SK-N-SH treated with all-trans-retinoic acid at 6 μM for 48 hours (cell line): ENCODE results near the gene ZBTB7C.

Experiments
- ATAC-seq: fragments of 200-7000 bp; cut with Tn5 transposase; 3 replicates; pipeline ENCODE4 v1.9.1; 2020; ENCODE audit warnings: mild to moderate bottlenecking, moderate library complexity
- ARNTL ChIP-seq: fragments of 450-650 bp; formaldehyde crosslinking; IDR thresholded peaks from 2 replicates; pipeline ENCODE4 v1.5.0; 2020; ENCODE audit warnings: low read depth, mild to moderate bottlenecking, moderate library complexity, borderline replicate concordance
- BACH2 ChIP-seq: fragments of 250-450 bp; sonication (Bioruptor Pico); IDR thresholded peaks from 2 replicates; pipeline ENCODE4 v1.9.0; 2021; ENCODE audit warnings: mild to moderate bottlenecking, borderline replicate concordance
- CSDC2 ChIP-seq: fragments of 250-450 bp; sonication (Bioruptor Pico); IDR thresholded peaks from 2 replicates; pipeline ENCODE4 v1.5.0; 2020; ENCODE audit warnings: mild to moderate bottlenecking, moderate library complexity
- ESRRG ChIP-seq: fragments of 250-450 bp; sonication (Bioruptor Pico); IDR thresholded peaks from 2 replicates; pipeline ENCODE4 v1.6.1; 2021; ENCODE audit warnings: mild to moderate bottlenecking
- GLIS3 ChIP-seq: fragments of 250-450 bp; sonication (Bioruptor Pico); IDR thresholded peaks from 2 replicates; pipeline ENCODE4 v1.5.0; 2020; ENCODE audit warnings: mild to moderate bottlenecking, moderate library complexity
- ISL1 ChIP-seq: fragments of 250-450 bp; sonication (Bioruptor Pico); IDR thresholded peaks from 2 replicates; pipeline ENCODE4 v2.1.2; 2022; ENCODE audit warnings: mild to moderate bottlenecking, moderate library complexity
- OSR1 ChIP-seq: fragments of 250-450 bp; sonication (Bioruptor Pico); IDR thresholded peaks from 2 replicates; pipeline ENCODE4 v1.8.0; 2022; ENCODE audit warnings: moderate library complexity, mild to moderate bottlenecking, inconsistent platforms
- PPARA ChIP-seq: fragments of 250-450 bp; sonication (Bioruptor Pico); IDR thresholded peaks from 2 replicates; pipeline ENCODE4 v1.5.0; 2020; ENCODE audit warnings: mild to moderate bottlenecking, borderline replicate concordance
- RARB ChIP-seq: fragments of 250-450 bp; sonication (Bioruptor Pico); IDR thresholded peaks from 2 replicates; pipeline ENCODE4 v1.8.0; 2021; ENCODE audit warnings: mild to moderate bottlenecking, moderate library complexity
- SNAI2 ChIP-seq: fragments of 250-450 bp; sonication (Bioruptor Pico); IDR thresholded peaks from 2 replicates; pipeline ENCODE4 v1.5.0; 2020; ENCODE audit warnings: mild to moderate bottlenecking, moderate library complexity
- TCF4 ChIP-seq: fragments of 250-450 bp; sonication (Bioruptor Pico); IDR thresholded peaks from 2 replicates; pipeline ENCODE4 v1.8.0; 2021; ENCODE audit warnings: mild to moderate bottlenecking, moderate library complexity, borderline replicate concordance
- TOX ChIP-seq: fragments of 250-450 bp; sonication (Bioruptor Pico); IDR thresholded peaks from 2 replicates; pipeline ENCODE4 v1.8.0; 2021; ENCODE audit warnings: mild to moderate bottlenecking, moderate library complexity, borderline replicate concordance
- ZC3H10 ChIP-seq: fragments of 250-450 bp; sonication (Bioruptor Pico); IDR thresholded peaks from 2 replicates; pipeline ENCODE4 v1.5.1; 2021; ENCODE audit warnings: mild to moderate bottlenecking, moderate library complexity
- ZFP3 ChIP-seq: fragments of 250-450 bp; sonication (Bioruptor Pico); IDR thresholded peaks from 2 replicates; pipeline ENCODE4 v1.5.0; 2020; ENCODE audit warnings: mild to moderate bottlenecking, moderate library complexity
- ZFP30 ChIP-seq: fragments of 450-650 bp; formaldehyde crosslinking; IDR thresholded peaks from 2 replicates; pipeline ENCODE4 v1.5.0; 2022; ENCODE audit warnings: mild to moderate bottlenecking, moderate library complexity
- ZNF565 ChIP-seq: fragments of 450-650 bp; formaldehyde crosslinking; conservative IDR thresholded peaks from 2 replicates; pipeline ENCODE4 v1.5.0; 2020; ENCODE audit warnings: low read depth, mild to moderate bottlenecking, moderate library complexity
- ZNF70 ChIP-seq: fragments of 450-650 bp; formaldehyde crosslinking; IDR thresholded peaks from 2 replicates; pipeline ENCODE4 v1.5.0; 2020; ENCODE audit warnings: mild to moderate bottlenecking, moderate library complexity
- ZNF8 ChIP-seq: fragments of 450-650 bp; formaldehyde crosslinking; IDR thresholded peaks from 2 replicates; pipeline ENCODE4 v1.5.0; 2020; ENCODE audit warnings: mild to moderate bottlenecking, moderate library complexity
- TF ChIP-seq, protein P1 (sequence below): fragments of 250-450 bp; sonication (Bioruptor Pico); IDR thresholded peaks from 2 replicates; pipeline ENCODE4 v1.5.1; 2020; ENCODE audit warnings: low read depth, mild to moderate bottlenecking, moderate library complexity
- TF ChIP-seq, protein P2 (sequence below): fragments of 250-450 bp; sonication (Bioruptor Pico); IDR thresholded peaks from 2 replicates; pipeline ENCODE4 v1.5.1; 2021; ENCODE audit warnings: mild to moderate bottlenecking, moderate library complexity
- TF ChIP-seq, protein P3 (sequence below): fragments of 250-450 bp; sonication (Bioruptor Pico); IDR thresholded peaks from 2 replicates; pipeline ENCODE4 v1.8.0; 2021; ENCODE audit warnings: low read depth, mild to moderate bottlenecking, moderate library complexity, borderline replicate concordance
- TF ChIP-seq, protein P4 (sequence below): fragments of 250-450 bp; sonication (Bioruptor Pico); IDR thresholded peaks from 2 replicates; pipeline ENCODE4 v1.8.0; 2020; ENCODE audit warnings: mild to moderate bottlenecking, moderate library complexity, borderline replicate concordance

The ZBTB7C gene

DNA sequence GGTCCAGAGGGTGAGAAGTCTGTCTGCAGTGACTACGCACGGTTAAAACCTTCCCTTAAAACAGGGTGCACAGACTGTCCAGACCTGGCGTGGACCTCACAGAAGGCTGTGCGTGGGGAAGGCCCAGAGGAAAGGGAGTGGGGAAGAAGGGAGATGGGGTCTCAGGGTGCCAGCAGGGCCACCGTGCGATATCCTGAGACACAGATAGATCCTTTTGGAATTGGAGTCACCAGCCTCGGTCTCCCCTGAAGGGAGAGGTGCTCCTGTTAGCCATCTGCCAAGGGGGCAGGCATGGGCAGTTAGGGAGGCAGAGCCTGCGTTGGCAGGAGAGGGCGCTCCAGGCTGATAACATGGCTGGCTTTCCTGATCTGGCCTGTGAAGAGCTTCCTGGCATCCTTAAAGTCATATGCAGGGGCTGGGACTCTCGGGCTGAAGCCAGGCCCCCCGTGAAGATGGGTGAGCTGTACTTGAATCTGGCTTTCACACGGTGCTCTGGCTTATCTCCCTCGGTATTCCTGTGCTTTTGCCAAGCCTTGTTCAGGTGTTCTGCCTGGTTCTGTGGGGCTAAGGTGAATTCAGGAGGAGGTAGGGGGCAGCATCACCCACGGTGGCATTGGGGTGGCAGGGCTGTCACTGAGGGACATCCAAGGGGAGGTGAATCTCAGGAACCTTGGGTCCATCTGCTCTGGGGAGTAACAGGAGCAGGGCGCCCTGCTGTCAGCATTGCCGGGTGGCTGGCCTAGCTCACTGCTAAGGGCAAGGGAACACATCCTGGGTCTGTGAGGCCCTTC, 371.5 kb downstream of the ZBTB7C start:
- ATAC-seq = peak; percentile 75

DNA sequence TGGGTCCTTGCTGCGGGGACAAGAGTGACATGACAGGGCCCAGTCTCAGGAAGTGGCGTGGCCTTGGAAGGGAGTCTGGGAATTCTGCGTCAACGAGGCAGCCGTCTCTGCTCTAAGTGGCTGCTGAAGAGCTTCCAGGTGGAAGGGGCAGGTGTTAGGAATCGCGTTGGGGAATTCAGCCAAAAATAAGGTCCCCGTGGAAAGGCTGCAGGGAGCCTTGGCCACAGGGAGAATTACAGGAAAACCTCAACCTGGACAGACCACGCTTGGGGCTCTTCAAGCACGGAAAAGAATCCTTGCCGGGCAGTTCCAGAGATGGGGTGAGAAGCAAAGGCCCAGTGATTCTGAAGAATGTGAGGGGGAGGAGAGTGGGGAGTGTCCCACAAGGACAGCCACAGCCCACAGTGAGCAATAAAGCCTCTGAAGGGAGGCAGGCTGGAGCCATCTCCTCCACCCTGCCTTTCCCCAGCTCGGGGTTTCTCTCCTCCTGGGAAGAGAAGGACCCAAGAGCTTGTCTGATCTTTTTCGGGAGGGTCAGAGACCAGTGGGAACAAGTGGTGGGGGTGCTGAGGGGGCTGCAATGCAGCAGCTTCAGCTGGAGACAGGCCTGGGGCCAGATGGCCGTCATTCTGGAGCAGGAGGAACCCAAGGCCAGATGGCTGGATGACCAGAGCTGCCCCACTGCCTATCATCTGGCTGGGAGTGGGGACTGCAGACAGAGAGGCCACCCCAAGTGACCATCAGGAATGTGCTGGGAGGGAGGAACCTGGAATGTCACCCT, 372.4 kb downstream of the ZBTB7C start:
- TF ChIP-seq ZNF565 = no peak
- TF ChIP-seq PPARA = no peak
- no peak for TF ChIP-seq TOX
- TF ChIP-seq ZNF8 (CRISPR knock-in tag) = no peak
- TF ChIP-seq, protein P1, sequence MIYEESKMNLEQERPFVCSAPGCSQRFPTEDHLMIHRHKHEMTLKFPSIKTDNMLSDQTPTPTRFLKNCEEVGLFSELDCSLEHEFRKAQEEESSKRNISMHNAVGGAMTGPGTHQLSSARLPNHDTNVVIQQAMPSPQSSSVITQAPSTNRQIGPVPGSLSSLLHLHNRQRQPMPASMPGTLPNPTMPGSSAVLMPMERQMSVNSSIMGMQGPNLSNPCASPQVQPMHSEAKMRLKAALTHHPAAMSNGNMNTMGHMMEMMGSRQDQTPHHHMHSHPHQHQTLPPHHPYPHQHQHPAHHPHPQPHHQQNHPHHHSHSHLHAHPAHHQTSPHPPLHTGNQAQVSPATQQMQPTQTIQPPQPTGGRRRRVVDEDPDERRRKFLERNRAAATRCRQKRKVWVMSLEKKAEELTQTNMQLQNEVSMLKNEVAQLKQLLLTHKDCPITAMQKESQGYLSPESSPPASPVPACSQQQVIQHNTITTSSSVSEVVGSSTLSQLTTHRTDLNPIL (CRISPR knock-in tag) = no peak
- TF ChIP-seq ESRRG = no peak
- no peak for TF ChIP-seq OSR1 (CRISPR knock-in tag)
- no peak for TF ChIP-seq GLIS3 (CRISPR knock-in tag)
- TF ChIP-seq CSDC2 (CRISPR knock-in tag) = no peak
- TF ChIP-seq RARB = no peak

More for the DNA sequence above, 371.5 kb downstream of the ZBTB7C start:
- TF ChIP-seq ZNF565 = no peak
- TF ChIP-seq GLIS3 (CRISPR knock-in tag) = no peak
- TF ChIP-seq, protein P2, sequence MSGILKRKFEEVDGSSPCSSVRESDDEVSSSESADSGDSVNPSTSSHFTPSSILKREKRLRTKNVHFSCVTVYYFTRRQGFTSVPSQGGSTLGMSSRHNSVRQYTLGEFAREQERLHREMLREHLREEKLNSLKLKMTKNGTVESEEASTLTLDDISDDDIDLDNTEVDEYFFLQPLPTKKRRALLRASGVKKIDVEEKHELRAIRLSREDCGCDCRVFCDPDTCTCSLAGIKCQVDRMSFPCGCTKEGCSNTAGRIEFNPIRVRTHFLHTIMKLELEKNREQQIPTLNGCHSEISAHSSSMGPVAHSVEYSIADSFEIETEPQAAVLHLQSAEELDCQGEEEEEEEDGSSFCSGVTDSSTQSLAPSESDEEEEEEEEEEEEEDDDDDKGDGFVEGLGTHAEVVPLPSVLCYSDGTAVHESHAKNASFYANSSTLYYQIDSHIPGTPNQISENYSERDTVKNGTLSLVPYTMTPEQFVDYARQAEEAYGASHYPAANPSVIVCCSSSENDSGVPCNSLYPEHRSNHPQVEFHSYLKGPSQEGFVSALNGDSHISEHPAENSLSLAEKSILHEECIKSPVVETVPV (CRISPR knock-in tag) = no peak
- no peak for TF ChIP-seq ZFP30

DNA sequence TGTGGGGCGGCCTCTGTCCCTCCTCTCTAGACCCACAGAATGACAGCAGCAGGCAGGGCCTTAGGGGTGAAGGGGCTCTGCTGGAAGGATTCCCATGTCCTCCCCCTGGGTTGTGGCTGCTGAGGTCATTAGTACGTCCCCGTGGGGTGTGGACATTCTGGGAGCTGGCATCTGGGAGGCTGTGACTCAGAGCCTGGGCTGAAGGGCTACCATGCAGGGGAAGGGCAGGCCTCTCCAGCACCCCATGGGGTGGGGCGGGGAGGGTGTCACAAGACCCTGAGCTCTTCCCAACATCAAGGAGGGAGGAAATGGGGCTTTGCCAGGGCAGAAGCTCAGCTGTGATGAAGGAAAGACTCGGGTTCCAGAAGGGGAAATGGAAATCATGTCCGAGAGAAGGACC, 373.0 kb downstream of the ZBTB7C start:
- no peak for ATAC-seq
- TF ChIP-seq ARNTL (CRISPR knock-in tag) (no peak), ZFP30 (no peak), TCF4 (CRISPR knock-in tag) (no peak), ZNF70 (CRISPR knock-in tag) (no peak), ZFP3 (CRISPR knock-in tag) (no peak), BACH2 (no peak), ISL1 (CRISPR knock-in tag) (no peak), OSR1 (CRISPR knock-in tag) (no peak), ZC3H10 (no peak), RARB (no peak), SNAI2 (no peak), GLIS3 (CRISPR knock-in tag) (no peak)
- TF ChIP-seq, protein P3, sequence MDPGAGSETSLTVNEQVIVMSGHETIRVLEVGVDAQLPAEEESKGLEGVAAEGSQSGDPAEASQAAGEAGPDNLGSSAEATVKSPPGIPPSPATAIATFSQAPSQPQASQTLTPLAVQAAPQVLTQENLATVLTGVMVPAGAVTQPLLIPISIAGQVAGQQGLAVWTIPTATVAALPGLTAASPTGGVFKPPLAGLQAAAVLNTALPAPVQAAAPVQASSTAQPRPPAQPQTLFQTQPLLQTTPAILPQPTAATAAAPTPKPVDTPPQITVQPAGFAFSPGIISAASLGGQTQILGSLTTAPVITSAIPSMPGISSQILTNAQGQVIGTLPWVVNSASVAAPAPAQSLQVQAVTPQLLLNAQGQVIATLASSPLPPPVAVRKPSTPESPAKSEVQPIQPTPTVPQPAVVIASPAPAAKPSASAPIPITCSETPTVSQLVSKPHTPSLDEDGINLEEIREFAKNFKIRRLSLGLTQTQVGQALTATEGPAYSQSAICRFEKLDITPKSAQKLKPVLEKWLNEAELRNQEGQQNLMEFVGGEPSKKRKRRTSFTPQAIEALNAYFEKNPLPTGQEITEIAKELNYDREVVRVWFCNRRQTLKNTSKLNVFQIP (CRISPR knock-in tag) = no peak

More for the DNA sequence above, 372.4 kb downstream of the ZBTB7C start:
- ATAC-seq = no peak

DNA sequence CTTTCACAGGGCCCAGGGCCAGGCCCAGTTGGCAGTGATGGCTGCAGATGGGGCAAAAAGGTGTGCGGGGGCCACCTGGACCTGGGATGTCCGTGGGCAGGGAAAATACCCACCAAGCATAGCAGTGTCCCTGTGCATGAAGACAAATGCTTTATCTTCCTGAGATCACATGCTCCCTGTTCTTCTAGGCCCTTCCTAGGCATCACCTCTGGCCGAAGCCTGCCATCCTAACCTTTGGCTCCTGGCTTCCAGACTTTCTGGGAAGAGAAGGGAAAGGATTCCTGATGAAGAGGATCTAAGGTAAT, 373.7 kb downstream of the ZBTB7C start:
- no peak for ATAC-seq

DNA sequence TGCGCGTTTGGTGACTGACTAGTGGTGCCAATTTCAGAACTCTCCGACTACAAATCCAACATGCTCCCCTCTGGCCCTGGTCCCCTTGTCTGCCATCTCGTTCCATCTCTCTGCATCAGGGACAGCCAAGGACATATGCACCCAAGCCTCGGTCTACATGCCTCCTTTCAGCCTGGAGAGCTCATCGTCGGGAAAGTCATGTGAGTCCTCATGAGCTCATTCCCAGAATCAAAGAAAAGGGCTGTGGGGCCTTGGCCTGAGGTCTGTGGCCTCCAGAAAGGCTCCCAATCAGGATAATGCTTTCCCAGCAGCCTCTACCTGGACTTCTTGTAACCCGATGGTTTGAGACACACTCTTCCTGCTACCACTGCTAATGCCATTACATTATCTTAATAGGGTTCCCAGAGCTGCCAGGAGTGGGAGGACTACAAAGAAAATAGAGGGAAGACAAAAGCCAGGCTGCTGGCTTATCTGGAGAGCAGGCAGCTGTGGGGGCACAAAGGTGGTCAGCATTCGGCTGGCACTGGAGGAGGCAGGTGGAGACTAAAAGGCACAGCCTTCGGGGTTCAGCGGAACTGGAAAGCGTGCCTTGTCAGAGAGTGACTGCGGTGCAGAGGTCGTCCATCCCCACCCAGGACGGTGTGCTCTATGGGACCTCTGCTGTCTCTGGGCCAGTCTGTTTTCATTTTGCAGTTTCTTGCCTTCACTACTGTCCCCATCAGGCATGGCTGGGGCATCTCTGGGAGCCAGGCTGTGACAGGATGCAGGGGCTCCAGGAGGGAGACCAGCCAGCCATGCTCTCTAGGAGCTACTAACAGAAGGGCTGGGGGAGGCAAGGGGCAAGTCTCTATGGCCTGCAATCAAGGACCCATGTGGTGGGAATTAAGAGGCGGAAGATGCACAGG, 374.3 kb downstream of the ZBTB7C start:
- no peak; the same call in 2 of the 3 replicates for ATAC-seq
- TF ChIP-seq, protein P4, sequence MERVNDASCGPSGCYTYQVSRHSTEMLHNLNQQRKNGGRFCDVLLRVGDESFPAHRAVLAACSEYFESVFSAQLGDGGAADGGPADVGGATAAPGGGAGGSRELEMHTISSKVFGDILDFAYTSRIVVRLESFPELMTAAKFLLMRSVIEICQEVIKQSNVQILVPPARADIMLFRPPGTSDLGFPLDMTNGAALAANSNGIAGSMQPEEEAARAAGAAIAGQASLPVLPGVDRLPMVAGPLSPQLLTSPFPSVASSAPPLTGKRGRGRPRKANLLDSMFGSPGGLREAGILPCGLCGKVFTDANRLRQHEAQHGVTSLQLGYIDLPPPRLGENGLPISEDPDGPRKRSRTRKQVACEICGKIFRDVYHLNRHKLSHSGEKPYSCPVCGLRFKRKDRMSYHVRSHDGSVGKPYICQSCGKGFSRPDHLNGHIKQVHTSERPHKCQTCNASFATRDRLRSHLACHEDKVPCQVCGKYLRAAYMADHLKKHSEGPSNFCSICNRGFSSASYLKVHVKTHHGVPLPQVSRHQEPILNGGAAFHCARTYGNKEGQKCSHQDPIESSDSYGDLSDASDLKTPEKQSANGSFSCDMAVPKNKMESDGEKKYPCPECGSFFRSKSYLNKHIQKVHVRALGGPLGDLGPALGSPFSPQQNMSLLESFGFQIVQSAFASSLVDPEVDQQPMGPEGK (CRISPR knock-in tag) = no peak
- TF ChIP-seq GLIS3 (CRISPR knock-in tag) (no peak), TCF4 (CRISPR knock-in tag) (peak; percentile 83), ZC3H10 (no peak), PPARA (no peak), ISL1 (CRISPR knock-in tag) (peak; percentile 57)
- TF ChIP-seq, protein P3 (CRISPR knock-in tag) = no peak

More for the DNA sequence above, 373.7 kb downstream of the ZBTB7C start:
- TF ChIP-seq ISL1 (CRISPR knock-in tag) (no peak), BACH2 (no peak), OSR1 (CRISPR knock-in tag) (no peak)
- TF ChIP-seq, all 23 proteins: peak for 0
